Activated CD8-positive, alpha-beta memory T cell treated with anti-CD3 and anti-CD28 coated beads, Interleukin-2, amount 50 U/mL, for 24 hours (primary cell): Measurements from ENCODE around the gene TMOD4.
"Not testable (repeated sequence)": the region's sequence is repeated elsewhere in the genome, so short reads cannot be mapped to it uniquely, and the experiment has no call there.

Experiments
- DNase-seq: peaks from one replicate; pipeline ENCODE4 v3.0.0-alpha.2; 2020; ENCODE audit errors: extremely low read depth

The TMOD4 gene

DNA sequence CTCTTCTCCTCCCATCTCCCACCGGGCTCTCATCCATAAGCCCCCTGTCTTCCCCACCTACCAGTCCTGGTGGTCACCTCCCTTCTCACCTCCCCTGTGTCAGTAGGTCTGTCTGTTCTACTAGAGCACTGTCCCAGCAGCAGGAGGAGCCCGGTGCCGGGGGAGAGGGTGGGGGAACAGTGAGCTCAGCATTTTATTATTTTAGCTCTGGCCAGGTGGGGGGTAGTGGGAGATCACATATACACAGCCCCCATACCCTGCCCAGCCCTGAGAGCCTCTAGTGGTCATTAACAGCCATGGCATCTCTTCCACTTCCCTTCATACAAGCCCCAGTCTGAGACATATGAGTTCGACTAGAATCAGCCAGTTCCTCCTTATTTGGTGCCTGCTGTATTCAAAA is at the start of gene TMOD4:
TSS of gene TMOD4 (minus strand) at position 119 of the 400 bp plus-strand sequence. CDS start 1,106 bp downstream, outside the sequence.
- no peak for DNase-seq

DNA sequence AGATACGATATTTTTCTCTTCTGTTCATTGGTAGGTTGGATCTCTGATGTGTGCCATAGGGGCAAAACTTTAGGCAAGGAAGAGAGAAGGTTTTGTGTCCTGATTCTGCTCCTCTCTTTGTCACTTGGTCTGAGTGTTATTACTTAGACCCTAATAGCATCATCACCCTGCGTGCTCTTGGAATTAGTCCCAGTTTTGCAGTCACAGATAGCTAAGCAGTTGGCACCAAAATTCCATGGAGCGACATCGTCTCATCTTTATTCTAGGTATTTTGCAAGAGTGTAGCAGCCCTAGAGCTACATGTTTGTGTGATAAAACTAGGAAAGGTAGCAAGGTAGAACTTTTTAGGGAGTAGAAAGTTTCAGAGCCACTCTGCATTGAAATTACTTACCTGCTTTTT is 46.3 kb upstream of the TMOD4 start:
- DNase-seq = no peak

- DNase-seq = no peak
Measured at GRCh38 chr1:151221616-151222015, 45.8 kb upstream of the TMOD4 start.

GRCh38 chr1:151213560-151213959 is 37.8 kb upstream of the TMOD4 start:
- no peak for DNase-seq

GRCh38 chr1:151211972-151212705 is 36.4 kb upstream of the TMOD4 start:
- DNase-seq = no peak

DNA sequence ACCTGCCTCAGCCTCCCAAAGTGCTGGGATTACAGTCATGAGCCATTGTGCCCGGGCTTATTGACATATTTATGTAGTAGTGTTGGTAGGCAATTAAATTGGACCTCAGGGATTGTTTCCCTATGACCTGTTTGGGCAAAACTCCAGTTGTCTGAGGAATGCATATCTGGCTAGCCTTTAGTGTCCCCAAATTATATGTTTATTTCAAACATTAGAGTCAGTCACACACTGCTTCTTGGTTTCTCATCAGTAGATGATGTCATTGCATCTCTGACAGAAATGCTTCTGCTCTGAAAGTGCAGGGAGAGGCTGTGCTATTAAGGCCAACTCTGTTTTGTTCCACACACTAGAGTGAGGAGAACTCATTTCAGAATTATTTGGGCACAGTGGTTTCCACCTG is 35.0 kb upstream of the TMOD4 start:
- no peak for DNase-seq

DNA sequence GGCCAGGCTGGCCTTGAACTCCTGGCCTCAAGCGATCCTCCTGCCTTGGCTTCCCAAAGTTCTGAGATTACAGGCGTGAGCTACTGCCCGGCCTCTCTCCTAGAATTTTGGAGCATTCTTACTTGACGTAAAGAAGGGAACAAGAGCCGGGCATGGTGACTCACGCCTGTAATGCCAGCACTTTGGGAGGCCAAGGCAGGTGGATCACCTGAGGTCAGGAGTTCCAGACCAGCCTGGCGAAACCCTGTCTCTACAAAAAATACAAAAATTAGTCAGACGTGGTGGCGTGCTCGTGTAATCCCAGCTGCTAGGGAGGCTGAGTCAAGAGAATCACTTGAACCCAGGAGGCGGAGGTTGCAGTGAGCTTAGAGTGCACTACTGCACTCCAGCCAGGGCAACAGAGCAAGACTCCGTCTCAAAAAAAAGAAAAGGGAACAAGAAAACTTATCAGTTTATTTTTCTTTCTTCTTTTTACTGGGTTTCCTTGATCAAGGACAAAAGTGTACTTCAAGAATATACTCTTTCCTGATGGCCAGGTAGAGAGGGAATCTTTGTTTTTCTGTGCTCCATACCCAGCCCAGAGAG is 29.7 kb upstream of the TMOD4 start:
- not testable (repeated sequence) for DNase-seq

DNA sequence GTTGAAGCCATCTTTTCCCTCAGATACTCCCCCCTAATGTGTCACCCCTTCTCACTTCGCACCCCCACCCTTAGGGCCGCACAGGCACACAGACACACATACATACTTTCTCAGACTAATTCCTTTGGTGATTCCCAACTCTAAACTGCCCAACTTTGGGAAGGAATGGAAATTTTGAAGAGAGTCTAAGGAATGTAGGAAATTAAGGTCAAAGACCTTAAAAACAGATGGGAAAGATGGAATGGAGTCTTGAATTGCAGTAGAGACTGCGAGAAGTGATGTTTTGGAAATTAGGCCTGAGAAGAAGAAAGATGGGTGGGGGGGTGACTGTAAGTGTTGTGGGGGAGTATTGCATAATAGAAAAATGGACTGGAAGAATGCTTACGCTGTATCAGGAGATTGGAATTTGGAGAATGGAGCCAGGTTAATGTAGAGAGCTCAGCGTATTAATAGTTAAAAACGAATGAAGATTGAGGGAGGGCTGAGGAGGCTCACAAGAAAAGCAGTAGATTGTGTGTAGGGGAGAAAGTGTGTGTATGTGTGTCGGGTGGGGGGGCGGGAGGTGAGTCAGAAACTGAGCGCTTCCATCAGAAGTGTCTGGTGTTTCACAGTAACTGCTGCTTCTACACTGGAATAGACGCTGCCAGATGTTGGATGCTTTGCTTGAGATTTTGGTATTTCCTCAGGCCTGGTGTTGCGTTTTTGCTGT is 24.2 kb upstream of the TMOD4 start:
- no peak for DNase-seq

DNA sequence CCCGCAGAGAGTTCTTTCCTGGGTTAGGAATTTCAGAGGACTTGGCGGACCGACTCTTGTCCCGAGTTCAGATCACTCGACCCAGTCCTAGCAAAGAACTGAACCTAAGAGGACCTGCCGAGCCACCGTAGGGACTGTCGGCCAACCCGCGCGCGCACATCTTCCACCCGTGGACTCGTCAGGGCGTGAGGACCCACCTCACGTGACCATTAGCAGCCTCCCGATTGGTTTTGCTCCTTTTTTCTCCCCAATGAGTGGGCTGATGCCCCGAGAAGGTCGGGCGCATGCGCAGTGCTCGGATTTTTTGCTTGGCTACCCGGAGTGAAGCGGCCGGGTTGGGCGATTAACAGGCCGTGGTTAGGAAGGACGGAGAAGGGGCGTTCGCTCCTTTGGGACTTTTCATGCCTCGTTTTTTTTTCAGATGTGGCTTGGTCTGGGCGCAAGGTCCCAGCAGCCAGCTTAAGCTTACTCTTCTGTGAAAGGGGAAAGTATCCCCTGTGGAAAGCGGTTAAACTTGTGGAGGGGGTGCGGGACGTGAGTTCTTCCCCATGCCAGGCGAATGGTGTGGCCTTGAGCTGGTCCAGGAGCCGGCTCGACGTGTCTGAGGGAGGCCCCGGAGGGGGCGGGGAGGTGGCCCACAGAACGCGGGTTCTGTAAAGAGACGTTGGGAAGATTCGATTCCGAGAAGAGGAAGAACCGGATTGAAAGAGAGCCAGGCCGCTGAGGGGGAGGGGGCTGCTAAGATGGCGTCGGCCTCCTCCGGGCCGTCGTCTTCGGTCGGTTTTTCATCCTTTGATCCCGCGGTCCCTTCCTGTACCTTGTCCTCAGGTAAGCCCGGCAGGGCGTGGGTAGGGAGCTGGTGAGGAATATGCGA is 22.7 kb upstream of the TMOD4 start, which contains the start of gene PIP5K1A:
TSS of gene PIP5K1A (plus strand) at position 299 of the 874 bp plus-strand sequence. CDS start at position 744, 445 bp downstream.
- DNase-seq = peak; percentile 98

DNA sequence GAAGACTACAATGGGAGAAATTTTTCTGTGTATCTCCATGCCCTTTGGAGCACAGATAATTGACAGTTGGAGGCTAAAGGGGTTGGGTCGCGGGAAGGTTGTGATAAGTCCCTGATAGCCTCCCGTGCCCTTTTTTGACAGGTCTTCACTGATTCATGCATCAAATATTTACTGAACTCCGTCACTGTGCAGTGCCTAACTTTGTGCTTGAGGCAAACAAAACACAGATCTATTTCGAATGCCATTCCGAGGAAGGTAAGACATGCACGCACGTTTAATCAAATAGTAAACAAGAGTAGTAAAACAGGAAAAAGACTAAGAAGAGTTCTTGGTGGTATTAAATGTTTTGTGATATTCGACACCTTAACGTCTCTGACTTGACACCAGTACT is 22.1 kb upstream of the TMOD4 start:
- DNase-seq = no peak

- DNase-seq = no peak
Measured at GRCh38 chr1:151196292-151196800, 20.6 kb upstream of the TMOD4 start.

DNA sequence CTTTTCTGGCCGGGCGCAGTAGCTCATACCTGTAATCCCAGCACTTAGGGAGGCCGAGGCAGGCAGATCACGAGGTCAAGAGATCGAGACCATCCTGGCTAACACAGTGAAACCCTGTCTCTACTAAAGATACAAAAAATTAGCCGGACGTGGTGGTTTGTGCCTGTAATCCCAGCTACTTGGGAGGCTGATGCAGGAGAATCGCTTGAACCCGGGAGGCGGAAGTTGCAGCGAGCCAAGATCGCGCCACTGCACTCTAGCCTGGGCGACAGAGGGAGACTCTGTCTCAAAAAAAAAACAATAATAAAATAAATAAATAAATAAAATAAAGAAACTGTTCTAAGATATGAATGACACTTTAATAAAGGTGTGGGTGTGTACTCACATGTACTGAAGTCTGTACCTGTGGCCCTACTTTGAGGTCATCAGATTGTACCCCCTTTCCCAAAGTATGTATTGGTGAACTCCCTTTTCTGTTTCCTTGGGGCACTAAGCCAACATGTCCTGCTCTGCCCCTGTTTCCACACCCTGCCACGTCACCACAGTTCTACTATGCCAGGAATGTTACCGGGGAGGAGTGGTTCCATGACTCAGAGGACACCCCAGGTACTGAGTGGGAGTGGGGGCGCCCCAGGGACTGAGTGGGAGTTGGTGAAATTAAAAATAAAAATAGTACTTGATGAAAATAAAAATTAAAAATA is 19.3 kb upstream of the TMOD4 start:
- DNase-seq = not testable (repeated sequence)

GRCh38 chr1:151193856-151194255 is 18.1 kb upstream of the TMOD4 start:
- no peak for DNase-seq

DNA sequence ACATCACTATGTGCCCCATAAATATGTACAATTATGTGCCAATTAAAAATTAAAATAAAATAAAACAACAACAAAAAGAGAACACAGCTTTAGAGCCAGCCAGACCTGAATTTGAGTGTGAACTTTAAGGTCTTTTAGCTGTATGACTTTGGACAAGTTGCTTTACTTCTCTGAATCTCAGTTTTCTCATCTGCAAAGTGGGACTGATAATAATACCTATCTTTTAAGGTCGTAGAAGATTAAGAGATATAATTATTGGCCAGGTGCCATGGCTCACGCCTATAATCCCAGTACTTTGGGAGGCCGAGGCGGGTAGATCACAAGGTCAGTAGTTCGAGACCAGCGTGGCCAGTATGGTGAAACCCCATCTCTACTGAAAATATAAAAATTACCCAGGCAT is 17.5 kb upstream of the TMOD4 start:
- no peak for DNase-seq

GRCh38 chr1:151192047-151192446 is 16.3 kb upstream of the TMOD4 start:
- no peak for DNase-seq

GRCh38 chr1:151189637-151190445 is 14.1 kb upstream of the TMOD4 start, which contains the start of gene VPS72:
VPS72 (minus strand) TSS chr1:151190197; CDS start chr1:151190121, 76 bp downstream.
- peak; percentile 72 for DNase-seq

DNA sequence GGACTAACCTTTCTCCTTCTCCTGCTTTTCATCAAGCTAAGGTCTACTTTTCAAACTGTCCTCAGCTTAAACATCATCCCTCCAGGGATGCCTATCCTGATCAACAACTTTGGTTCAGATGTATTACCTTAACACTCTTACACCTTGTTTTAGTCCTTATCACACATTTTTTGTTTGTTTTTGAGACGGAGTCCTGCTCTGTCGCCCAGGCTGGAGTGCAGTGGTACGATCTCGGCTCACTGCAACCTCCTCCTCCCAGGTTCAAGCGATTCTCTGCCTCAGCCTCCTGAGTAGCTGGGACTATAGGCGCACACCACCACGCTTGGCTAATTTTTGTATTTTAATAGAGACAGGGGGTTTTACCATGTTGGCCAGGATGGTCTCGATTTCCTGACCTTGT is 12.9 kb upstream of the TMOD4 start:
- not testable (repeated sequence) for DNase-seq

DNA sequence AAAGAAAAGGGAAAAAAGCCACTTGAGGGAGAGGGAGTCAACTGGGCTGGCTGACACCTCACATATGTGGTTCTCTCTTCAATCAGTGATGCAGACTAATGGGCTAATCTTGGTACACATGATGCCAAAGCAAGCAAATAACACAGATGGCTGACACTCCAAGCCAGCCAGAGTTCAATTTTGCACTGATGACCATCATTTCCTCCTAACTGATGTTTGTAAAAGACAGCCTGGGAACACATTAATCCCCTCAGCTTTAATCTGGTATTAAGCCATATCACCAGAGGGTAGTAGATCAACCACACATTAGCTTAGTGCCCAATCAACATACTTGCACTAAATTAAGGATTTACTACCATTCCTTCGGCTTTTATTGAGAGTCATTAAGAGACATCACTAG is 11.4 kb upstream of the TMOD4 start:
- no peak for DNase-seq

GRCh38 chr1:151184211-151184610 is 8.4 kb upstream of the TMOD4 start:
- DNase-seq = no peak

GRCh38 chr1:151176514-151177045 is 799 bp upstream of the TMOD4 start:
- DNase-seq = no peak
